Gastroesophageal sphincter (tissue), 3 donors: ENCODE results near the gene RUFY4.

Source experiments
- CTCF ChIP-seq, 4 experiments: fragments of 200-600 bp in 2 of 4; fragments of 450-650 bp in 2 of 4; sonication (generic) in 1 of 4; IDR thresholded peaks; one replicate each; pipeline ENCODE4 v1.5.1; 2017 to 2019; ENCODE audit warnings: antibody characterized with exemption in 4 of 4, mild to moderate bottlenecking in 2 of 4, moderate library complexity in 2 of 4
- EP300 ChIP-seq: sonication (generic); formaldehyde crosslinking; IDR thresholded peaks from one replicate; pipeline ENCODE4 v1.6.1; 2017; ENCODE audit warnings: antibody characterized with exemption, mild to moderate bottlenecking
- POLR2A ChIP-seq, 2 donors: fragments of 450-650 bp; IDR thresholded peaks; one replicate each; pipeline ENCODE4 v1.6.1; 2017; ENCODE audit warnings: antibody characterized with exemption in 2 of 2, mild to moderate bottlenecking in 2 of 2, moderate library complexity in 1 of 2
- POLR2AphosphoS5 ChIP-seq: sonication (generic); formaldehyde crosslinking; IDR thresholded peaks from one replicate; pipeline ENCODE4 v1.6.1; 2017; ENCODE audit warnings: antibody characterized with exemption

DNA sequence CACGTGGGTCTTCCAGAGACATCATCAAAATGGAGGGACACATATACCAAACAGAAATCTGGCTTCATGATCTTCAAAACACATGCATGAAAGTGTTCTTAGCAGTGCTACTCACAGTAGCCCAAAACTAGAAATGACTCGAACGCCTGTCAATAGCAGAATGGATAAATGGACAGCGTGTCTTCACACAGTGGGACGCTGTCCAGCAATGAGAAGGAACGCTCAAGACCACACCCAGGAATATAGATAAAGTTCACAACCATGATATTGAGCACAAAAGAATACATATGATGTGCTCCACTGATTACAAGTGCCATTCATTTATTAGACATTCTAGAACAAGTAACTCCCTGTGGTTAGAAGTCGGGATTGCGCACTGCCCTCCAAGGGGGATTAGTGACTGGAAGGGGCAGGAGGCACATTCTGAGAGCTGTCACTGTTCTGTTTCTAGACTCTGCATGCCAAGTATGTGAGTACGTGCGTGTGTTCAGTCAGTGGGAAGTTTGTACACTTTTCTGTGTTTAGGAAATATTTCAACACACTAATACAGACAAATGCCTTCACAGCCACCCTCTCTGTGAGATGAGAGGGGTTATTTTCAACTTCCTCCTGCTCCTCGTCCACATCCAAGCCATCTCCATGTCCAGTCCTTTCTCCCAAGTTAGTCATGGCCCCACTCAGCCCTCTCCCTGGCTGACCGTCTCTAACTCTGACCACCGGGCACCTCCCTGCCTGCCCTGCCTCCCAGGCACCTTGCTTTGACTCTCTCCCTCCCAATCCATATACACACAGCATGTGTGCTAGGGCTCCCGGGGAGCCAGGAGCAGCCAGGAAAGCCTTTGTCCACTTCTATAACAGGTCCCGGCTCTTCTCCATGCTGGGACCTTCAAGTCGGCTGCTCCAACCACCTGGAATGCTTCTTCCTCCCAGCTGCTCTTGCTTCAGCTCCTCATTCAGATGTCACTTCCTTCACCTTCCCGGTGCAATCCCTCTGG is 39.4 kb upstream of the RUFY4 start:
- TF ChIP-seq CTCF (IDR thresholded peaks at IDR 0.05) (no peak), POLR2A (IDR thresholded peaks at IDR 0.05) (no peak), EP300 (no peak), POLR2AphosphoS5 (peak; percentile 31)
